HEK293 (cell line): ENCODE results near the gene ADAMTSL5.

Source experiments
- GLIS2 ChIP-seq: fragments of 450-650 bp; formaldehyde crosslinking; IDR thresholded peaks from 2 replicates; pipeline ENCODE4 v1.5.1; 2016; ENCODE audit warnings: missing biosample characterization, missing genetic modification characterization
- SCRT1 ChIP-seq: fragments of 450-650 bp; formaldehyde crosslinking; IDR thresholded peaks from 2 replicates; pipeline ENCODE4 v1.5.1; 2016; ENCODE audit warnings: missing biosample characterization, missing genetic modification characterization, borderline replicate concordance
- SETDB1 ChIP-seq: IDR thresholded peaks from one replicate; pipeline ENCODE4 v1.6.1; 2017; ENCODE audit warnings: mild to moderate bottlenecking, low read length, moderate library complexity, mixed read lengths; ENCODE audit not compliant: insufficient read length
- SP7 ChIP-seq: fragments of 450-650 bp; formaldehyde crosslinking; IDR thresholded peaks from 2 replicates; pipeline ENCODE4 v1.5.1; 2016; ENCODE audit warnings: missing biosample characterization, missing genetic modification characterization
- ZNF140 ChIP-seq: fragments of 450-650 bp; formaldehyde crosslinking; IDR thresholded peaks from 2 replicates; pipeline ENCODE4 v1.5.1; 2016; ENCODE audit warnings: missing biosample characterization, missing genetic modification characterization
- ZNF274 ChIP-seq, 2 experiments: fragments of 200-500 bp in 1 of 2; fragments of 450-650 bp in 1 of 2; sonication (Bioruptor generic) in 1 of 2; formaldehyde crosslinking in 1 of 2; IDR thresholded peaks; 2 replicates each; pipeline versions ENCODE4 v1.5.1 to v1.6.1; 2014 to 2016; ENCODE audit warnings: borderline replicate concordance in 1 of 2, inconsistent platforms in 1 of 2, low read length in 1 of 2, missing biosample characterization in 1 of 2, missing genetic modification characterization in 1 of 2
- ZNF302 ChIP-seq: fragments of 450-650 bp; formaldehyde crosslinking; IDR thresholded peaks from 2 replicates; pipeline ENCODE4 v1.5.1; 2016; ENCODE audit warnings: missing biosample characterization, missing genetic modification characterization, low read depth
- TF ChIP-seq, protein P1 (sequence below): fragments of 450-650 bp; formaldehyde crosslinking; IDR thresholded peaks from 2 replicates; pipeline ENCODE4 v1.5.1; 2016; ENCODE audit warnings: missing biosample characterization, missing genetic modification characterization

DNA sequence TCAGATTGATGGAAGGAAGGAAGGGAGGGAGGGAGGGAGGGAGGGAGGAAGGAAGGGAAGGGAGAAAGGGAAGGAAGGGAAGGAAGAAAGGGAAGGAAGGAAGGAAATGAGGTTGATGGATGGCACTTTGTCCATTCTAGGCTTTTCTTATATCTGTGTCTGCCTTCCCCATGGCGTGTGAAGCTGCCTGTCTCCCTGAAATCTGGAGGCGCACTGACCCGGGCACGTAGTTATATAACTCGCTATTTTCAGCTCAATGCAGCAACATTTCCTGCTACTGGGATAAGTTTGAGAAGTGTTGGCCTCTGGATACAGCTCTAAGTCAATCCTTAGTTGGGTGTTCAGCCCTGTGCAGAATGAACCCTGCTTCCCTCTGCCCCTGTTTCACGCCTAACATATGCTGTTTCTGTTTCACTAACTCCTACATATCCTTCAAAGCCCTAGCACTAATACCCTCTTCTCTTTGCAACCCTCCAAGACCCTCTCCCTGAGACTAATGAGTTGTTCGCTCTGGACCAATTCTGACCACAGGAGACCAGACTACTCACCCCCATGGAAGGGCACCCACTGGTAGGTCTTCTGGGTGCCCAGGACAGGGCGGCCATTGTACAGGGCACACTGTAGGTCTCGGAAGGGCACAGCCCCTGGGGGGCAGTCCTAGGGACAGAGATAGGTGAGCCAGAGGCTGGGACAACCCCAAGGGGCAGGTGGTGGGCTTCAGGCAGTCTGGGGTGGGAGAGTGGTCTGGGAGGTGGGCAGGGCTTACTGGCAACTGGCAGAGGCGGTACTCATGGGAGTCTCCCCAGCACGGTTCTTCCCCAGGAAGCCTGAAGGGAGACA is 3.0 kb downstream of the ADAMTSL5 start:
- peak; percentile 22; the same call in 1 of the 2 replicates for TF ChIP-seq GLIS2 (tag by site-specific recombination)
- no peak for TF ChIP-seq SCRT1 (tag by site-specific recombination)
- no peak for TF ChIP-seq SETDB1
- TF ChIP-seq ZNF302 (tag by site-specific recombination): no peak
- TF ChIP-seq, protein P1, sequence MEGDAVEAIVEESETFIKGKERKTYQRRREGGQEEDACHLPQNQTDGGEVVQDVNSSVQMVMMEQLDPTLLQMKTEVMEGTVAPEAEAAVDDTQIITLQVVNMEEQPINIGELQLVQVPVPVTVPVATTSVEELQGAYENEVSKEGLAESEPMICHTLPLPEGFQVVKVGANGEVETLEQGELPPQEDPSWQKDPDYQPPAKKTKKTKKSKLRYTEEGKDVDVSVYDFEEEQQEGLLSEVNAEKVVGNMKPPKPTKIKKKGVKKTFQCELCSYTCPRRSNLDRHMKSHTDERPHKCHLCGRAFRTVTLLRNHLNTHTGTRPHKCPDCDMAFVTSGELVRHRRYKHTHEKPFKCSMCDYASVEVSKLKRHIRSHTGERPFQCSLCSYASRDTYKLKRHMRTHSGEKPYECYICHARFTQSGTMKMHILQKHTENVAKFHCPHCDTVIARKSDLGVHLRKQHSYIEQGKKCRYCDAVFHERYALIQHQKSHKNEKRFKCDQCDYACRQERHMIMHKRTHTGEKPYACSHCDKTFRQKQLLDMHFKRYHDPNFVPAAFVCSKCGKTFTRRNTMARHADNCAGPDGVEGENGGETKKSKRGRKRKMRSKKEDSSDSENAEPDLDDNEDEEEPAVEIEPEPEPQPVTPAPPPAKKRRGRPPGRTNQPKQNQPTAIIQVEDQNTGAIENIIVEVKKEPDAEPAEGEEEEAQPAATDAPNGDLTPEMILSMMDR (tag by site-specific recombination): no peak
- no peak for TF ChIP-seq SP7 (tag by site-specific recombination)
- no peak for TF ChIP-seq ZNF140 (tag by site-specific recombination)
- no peak for TF ChIP-seq ZNF274 (IDR thresholded peaks at IDR 0.05; ENCODE audit: low read length)
- no peak for TF ChIP-seq ZNF274 (tag by site-specific recombination; IDR thresholded peaks at IDR 0.05; ENCODE audit: borderline replicate concordance)
